Breast epithelium (tissue), 3 donors: ENCODE data around the gene CLTCL1.

Experiments used
- POLR2A ChIP-seq: fragments of 450-650 bp; IDR thresholded peaks from one replicate; pipeline ENCODE4 v1.6.1; 2016; ENCODE audit warnings: antibody characterized with exemption, mild to moderate bottlenecking, moderate library complexity
- POLR2AphosphoS5 ChIP-seq, 3 donors: sonication (generic); formaldehyde crosslinking; IDR thresholded peaks; one replicate each; pipeline ENCODE4 v1.6.1; 2017; ENCODE audit warnings: antibody characterized with exemption in 3 of 3
- TF ChIP-seq, protein P1 (sequence below), 3 donors: fragments of 450-650 bp; IDR thresholded peaks; one replicate each; pipeline ENCODE4 v1.5.1; 2016 to 2017; ENCODE audit warnings: antibody characterized with exemption in 3 of 3, mild to moderate bottlenecking in 3 of 3, moderate library complexity in 3 of 3

DNA sequence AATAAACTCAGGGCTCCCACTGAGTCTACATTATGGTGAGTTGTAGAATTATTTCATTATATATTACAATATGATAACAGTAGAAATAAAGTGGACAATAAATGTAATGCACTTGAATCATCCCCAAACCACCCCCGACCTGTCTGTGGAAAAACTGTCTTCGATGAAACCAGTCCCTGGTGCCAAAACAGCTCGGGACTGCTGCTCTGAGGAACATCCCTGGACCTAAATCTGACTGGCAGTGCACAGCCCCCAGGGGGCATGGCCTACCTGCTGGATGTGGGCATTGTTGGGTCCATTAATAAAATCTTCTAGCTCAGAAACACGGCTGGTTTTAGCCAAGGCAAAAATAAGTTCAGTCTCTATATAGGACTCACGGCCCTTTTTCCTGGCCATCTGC is 83.6 kb downstream of the CLTCL1 start:
- TF ChIP-seq, protein P1, sequence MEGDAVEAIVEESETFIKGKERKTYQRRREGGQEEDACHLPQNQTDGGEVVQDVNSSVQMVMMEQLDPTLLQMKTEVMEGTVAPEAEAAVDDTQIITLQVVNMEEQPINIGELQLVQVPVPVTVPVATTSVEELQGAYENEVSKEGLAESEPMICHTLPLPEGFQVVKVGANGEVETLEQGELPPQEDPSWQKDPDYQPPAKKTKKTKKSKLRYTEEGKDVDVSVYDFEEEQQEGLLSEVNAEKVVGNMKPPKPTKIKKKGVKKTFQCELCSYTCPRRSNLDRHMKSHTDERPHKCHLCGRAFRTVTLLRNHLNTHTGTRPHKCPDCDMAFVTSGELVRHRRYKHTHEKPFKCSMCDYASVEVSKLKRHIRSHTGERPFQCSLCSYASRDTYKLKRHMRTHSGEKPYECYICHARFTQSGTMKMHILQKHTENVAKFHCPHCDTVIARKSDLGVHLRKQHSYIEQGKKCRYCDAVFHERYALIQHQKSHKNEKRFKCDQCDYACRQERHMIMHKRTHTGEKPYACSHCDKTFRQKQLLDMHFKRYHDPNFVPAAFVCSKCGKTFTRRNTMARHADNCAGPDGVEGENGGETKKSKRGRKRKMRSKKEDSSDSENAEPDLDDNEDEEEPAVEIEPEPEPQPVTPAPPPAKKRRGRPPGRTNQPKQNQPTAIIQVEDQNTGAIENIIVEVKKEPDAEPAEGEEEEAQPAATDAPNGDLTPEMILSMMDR (IDR thresholded peaks at IDR 0.05): no peak
- TF ChIP-seq POLR2A: no peak
- no peak for TF ChIP-seq POLR2AphosphoS5 (IDR thresholded peaks at IDR 0.05)
